GM19099 (cell line): ENCODE data around the gene EPHA2.

ENCODE experiments used
- POLR2A ChIP-seq: IDR thresholded peaks from 3 replicates; pipeline ENCODE4 v1.6.1; 2011; ENCODE audit warnings: low read depth; ENCODE audit not compliant: insufficient read length; ENCODE audit errors: extremely low read depth

EPHA2 gene

DNA sequence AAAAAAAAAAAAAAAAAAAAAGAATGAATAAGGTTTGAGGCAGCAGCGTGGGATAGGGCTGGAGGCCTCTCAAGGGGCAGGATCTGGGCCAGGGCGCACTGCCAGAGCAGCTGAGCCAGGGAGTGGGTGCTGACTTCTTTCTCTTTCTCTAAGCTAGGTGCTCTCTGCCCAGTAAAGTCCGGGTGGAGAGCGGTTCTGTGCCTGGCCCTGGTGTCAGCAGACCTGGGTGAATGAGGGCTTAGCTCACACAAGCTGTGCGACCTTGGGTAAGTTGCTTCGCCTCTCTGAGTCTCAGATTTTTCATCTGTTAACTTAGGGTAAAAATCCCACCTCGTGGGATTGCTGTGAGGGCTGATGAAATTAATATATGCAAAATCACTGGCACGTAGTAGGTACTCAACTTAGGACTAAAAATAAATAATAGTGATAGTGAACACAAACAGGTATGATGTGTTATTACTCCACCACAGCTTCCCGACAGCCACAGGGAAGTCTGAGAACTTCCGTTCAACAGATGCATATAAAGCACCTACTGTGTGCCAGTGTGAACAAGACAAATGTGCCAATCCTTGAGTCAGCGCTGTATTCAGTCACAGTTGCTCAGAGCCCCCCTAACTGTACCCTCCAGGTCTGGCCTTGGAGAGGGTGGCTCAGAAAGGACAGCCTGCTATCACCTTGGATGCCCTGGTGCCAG lies 80.4 kb downstream of the EPHA2 start:
- TF ChIP-seq POLR2A, result no peak
